SK-N-SH (cell line): ENCODE data around the gene TAF1A. TPM values are rescaled to one million over a fixed set of nuclear protein-coding genes. Genes with fewer than 3 reads are reported as not detected.
A peak's percentile ranks its signal among the peaks of the same experiment; 100 is the strongest.

ENCODE experiments used
- CTCF ChIA-PET: fragments of 300-600, 350-600 bp; formaldehyde crosslinking; extraction: SDS; loops from one replicate; lab custom pipeline; 2021; lab: Yijun Ruan, JAX
- POLR2A ChIA-PET: fragments of 350-600 bp; sonication (Branson Sonifier 250); formaldehyde crosslinking; extraction: SDS; loops from one replicate; lab custom pipeline; 2020; ENCODE audit warnings: antibody characterized with exemption, inconsistent platforms; lab: Yijun Ruan, JAX
- DNase-seq: peaks from one replicate; pipeline ENCODE4 v3.0.0; 2012
- H2AFZ ChIP-seq: fragments of 200-600 bp; sonication (generic); 2 replicates; pipeline ENCODE4 v1.8.1; 2016; ENCODE audit warnings: antibody characterized with exemption, mild to moderate bottlenecking, low read depth
- H3F3A ChIP-seq: fragments of 200-600 bp; sonication (generic); replicated peaks from 2 replicates; pipeline ENCODE3; 2016; ENCODE audit warnings: antibody characterized with exemption, mild to moderate bottlenecking; ENCODE audit not compliant: insufficient read depth
- H3K27ac ChIP-seq, 2 experiments: fragments of 200-500 bp in 1 of 2; fragments of 200-600 bp in 1 of 2; sonication (Bioruptor generic) in 1 of 2; sonication (generic), shearing (Covaris generic) in 1 of 2; 2 replicates each; pipeline versions ENCODE4 v1.5.1 to v1.6.1; 2014 to 2016; ENCODE audit warnings: low read depth in 2 of 2, inconsistent platforms in 1 of 2, low read length in 1 of 2, mild to moderate bottlenecking in 1 of 2, mixed read lengths in 1 of 2
- H3K27me3 ChIP-seq: fragments of 200-600 bp; sonication (generic), shearing (Covaris generic); 2 replicates; pipeline ENCODE4 v1.6.1; 2016; ENCODE audit warnings: mixed run types; ENCODE audit not compliant: insufficient read depth
- H3K36me3 ChIP-seq, 2 experiments: fragments of 200-500 bp in 1 of 2; fragments of 200-600 bp in 1 of 2; sonication (Bioruptor generic) in 1 of 2; sonication (generic) in 1 of 2; replicated peaks in 1 of 2; 2 replicates each; pipeline versions ENCODE3 to v1.5.1; 2014 to 2016; ENCODE audit warnings: low read length in 1 of 2, mild to moderate bottlenecking in 1 of 2; ENCODE audit not compliant: insufficient read depth in 2 of 2, control insufficient read depth in 1 of 2
- H3K4me1 ChIP-seq, 2 experiments: fragments of 200-500 bp in 1 of 2; fragments of 200-600 bp in 1 of 2; sonication (Bioruptor generic) in 1 of 2; sonication (generic), shearing (Covaris generic) in 1 of 2; 2 replicates each; pipeline versions ENCODE4 v1.5.1 to v1.6.1; 2014 to 2016; ENCODE audit warnings: low read depth in 1 of 2, low read length in 1 of 2, mixed run types in 1 of 2; ENCODE audit not compliant: insufficient read depth in 2 of 2, control insufficient read depth in 1 of 2
- H3K4me2 ChIP-seq: fragments of 200-600 bp; sonication (generic), shearing (Covaris generic); 2 replicates; pipeline ENCODE4 v1.6.1; 2017; ENCODE audit warnings: mixed run types
- H3K4me3 ChIP-seq, 2 experiments: fragments of 200-500 bp in 1 of 2; fragments of 200-600 bp in 1 of 2; sonication (Bioruptor generic) in 1 of 2; sonication (generic), shearing (Covaris generic) in 1 of 2; 2 replicates each; pipeline versions ENCODE4 v1.5.1 to v1.8.1; 2014 to 2016; ENCODE audit warnings: low read depth in 2 of 2, inconsistent platforms in 1 of 2, low read length in 1 of 2, mild to moderate bottlenecking in 1 of 2, mixed read lengths in 1 of 2, moderate library complexity in 1 of 2
- H3K79me2 ChIP-seq: fragments of 200-600 bp; sonication (generic); 2 replicates; pipeline ENCODE4 v1.8.1; 2017; ENCODE audit warnings: mild to moderate bottlenecking; ENCODE audit not compliant: insufficient read depth
- H3K9ac ChIP-seq: fragments of 200-600 bp; sonication (generic); 2 replicates; pipeline ENCODE4 v1.6.1; 2017; ENCODE audit warnings: mixed run types
- H3K9me2 ChIP-seq: fragments of 200-600 bp; sonication (generic); 2 replicates; pipeline ENCODE4 v1.6.1; 2017; ENCODE audit warnings: mixed run types
- H3K9me3 ChIP-seq: fragments of 200-600 bp; sonication (generic); 2 replicates; pipeline ENCODE4 v1.6.1; 2017; ENCODE audit warnings: mixed run types, mild to moderate bottlenecking, moderate library complexity
- H4K20me1 ChIP-seq: fragments of 200-600 bp; sonication (generic); 2 replicates; pipeline ENCODE4 v1.6.1; 2017; ENCODE audit warnings: mild to moderate bottlenecking, mixed run types; ENCODE audit not compliant: insufficient read depth
- EP300 ChIP-seq, 2 experiments: IDR thresholded peaks; 2 replicates each; pipeline versions ENCODE4 v1.4.0 to v1.6.1; 2012; ENCODE audit warnings: borderline replicate concordance in 1 of 2, low read depth in 1 of 2, low read length in 1 of 2
- FOSL2 ChIP-seq: IDR thresholded peaks from 2 replicates; pipeline ENCODE4 v1.4.0; 2012; ENCODE audit warnings: low read depth, mild to moderate bottlenecking, moderate library complexity, borderline replicate concordance
- FOXJ3 ChIP-seq: sonication (generic); formaldehyde crosslinking; IDR thresholded peaks from 2 replicates; pipeline ENCODE4 v1.5.1; 2020; ENCODE audit warnings: mild to moderate bottlenecking, missing genetic modification reagents
- FOXM1 ChIP-seq: IDR thresholded peaks from 2 replicates; pipeline ENCODE4 v1.4.0; 2012; ENCODE audit warnings: low read depth, mild to moderate bottlenecking
- GATA2 ChIP-seq: sonication (generic); formaldehyde crosslinking; IDR thresholded peaks from 2 replicates; pipeline ENCODE4 v1.5.0; 2020; ENCODE audit warnings: mild to moderate bottlenecking, missing genetic modification reagents
- IRF3 ChIP-seq: fragments of 150-350 bp; IDR thresholded peaks from 2 replicates; pipeline ENCODE4 v1.6.1; 2016; ENCODE audit warnings: mild to moderate bottlenecking, low read depth, low read length
- MXI1 ChIP-seq: IDR thresholded peaks from 2 replicates; pipeline ENCODE4 v1.6.1; 2012; ENCODE audit warnings: mild to moderate bottlenecking, low read depth, low read length, improper control_type of control experiment
- NRF1 ChIP-seq: IDR thresholded peaks from 2 replicates; pipeline ENCODE4 v1.6.1; 2012; ENCODE audit warnings: low read depth, mild to moderate bottlenecking, low read length
- TAF1 ChIP-seq: IDR thresholded peaks from 2 replicates; pipeline ENCODE4 v1.6.1; 2012; ENCODE audit warnings: low read depth, mild to moderate bottlenecking, low read length, moderate library complexity, borderline replicate concordance
- TCF12 ChIP-seq: IDR thresholded peaks from 2 replicates; pipeline ENCODE4 v1.4.0; 2012
- TEAD4 ChIP-seq: IDR thresholded peaks from 2 replicates; pipeline ENCODE4 v1.4.0; 2012; ENCODE audit warnings: mild to moderate bottlenecking, borderline replicate concordance; ENCODE audit not compliant: insufficient read depth
- WGBS: methylation state at CpG from one replicate; pipeline ENCODE4 v1.1.6; 2017; ENCODE audit warnings: low lambda C conversion rate; 5-methylcytosine and 5-hydroxymethylcytosine counted together
- polyA plus RNA-seq, 3 experiments: library from polyadenylated mRNA; depleted of rRNA; stranded (reverse); fragments of >200 nt; gene quantifications; 2 replicates each; pipeline ENCODE4 v1.2.3, GENCODE V29; 2012
- TF ChIP-seq, protein P1 (sequence below): IDR thresholded peaks from 2 replicates; pipeline ENCODE4 v1.4.0; 2012; ENCODE audit warnings: low read depth
- TF ChIP-seq, protein P2 (sequence below): IDR thresholded peaks from 2 replicates; pipeline ENCODE4; 2012

Gene TAF1A
- polyA plus RNA-seq, 1 of the 3 experiments (the other 2 are of a cell fraction), result 4.6 TPM

GRCh38 chr1:222546548-222547259 is 43.0 kb downstream of the TAF1A start:
- H3K27ac ChIP-seq, result peak overlapping the region; percentile 30 to 36; a peak in 3 of 4 replicates
- no peaks in the 10 kb centered on the region for H4K20me1 ChIP-seq
- no peaks in the 10 kb centered on the region for H3K9me3 ChIP-seq
- peak overlapping the region; percentile 27 for H2AFZ ChIP-seq
- 24% methylated on average over 6 of the region's 7 CpGs for WGBS
- peak overlapping the region in 1 of 2 experiments; percentile 16; a peak in 1 of 4 replicates for H3K4me3 ChIP-seq
- H3K4me1 ChIP-seq, result peaks cover 0 to 19% of the 10 kb centered on the region in 2 experiments; a peak in 1 of 4 replicates
- H3K36me3 ChIP-seq, result no peaks in the 10 kb centered on the region
- H3K27me3 ChIP-seq, result no peaks in the 10 kb centered on the region
- no peaks in the 10 kb centered on the region for H3F3A ChIP-seq
- H3K4me2 ChIP-seq, result peak overlapping the region; percentile 66
- CTCF ChIA-PET, result interaction anchor here (1.3 to 2.2 kb wide), 5 partner anchors 10 to 92 kb away, joined by 4 to 10 read pairs (median 6); no protein-coding TSS in a partner anchor
- no peaks in the 10 kb centered on the region for H3K9me2 ChIP-seq
- no peaks in the 10 kb centered on the region for H3K79me2 ChIP-seq
- TF ChIP-seq, protein P1, sequence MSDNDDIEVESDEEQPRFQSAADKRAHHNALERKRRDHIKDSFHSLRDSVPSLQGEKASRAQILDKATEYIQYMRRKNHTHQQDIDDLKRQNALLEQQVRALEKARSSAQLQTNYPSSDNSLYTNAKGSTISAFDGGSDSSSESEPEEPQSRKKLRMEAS, result peak; percentile 54
- no peak for TF ChIP-seq TAF1
- TF ChIP-seq IRF3, result no peak
- TF ChIP-seq TCF12, result peak; percentile 41
- peak in 1 of 2 experiments; percentile 5; a peak in 1 of 4 replicates for TF ChIP-seq EP300 (IDR thresholded peaks at IDR 0.05; ENCODE audit: borderline replicate concordance in 1 of 2, low read depth in 1 of 2, low read length in 1 of 2)
- TF ChIP-seq FOSL2, result peak; percentile 31; the same call in 1 of the 2 replicates
- TF ChIP-seq MXI1, result 0 out of 2 replicates have a peak, but pooled peaks have one; percentile 7
- TF ChIP-seq, protein P2, sequence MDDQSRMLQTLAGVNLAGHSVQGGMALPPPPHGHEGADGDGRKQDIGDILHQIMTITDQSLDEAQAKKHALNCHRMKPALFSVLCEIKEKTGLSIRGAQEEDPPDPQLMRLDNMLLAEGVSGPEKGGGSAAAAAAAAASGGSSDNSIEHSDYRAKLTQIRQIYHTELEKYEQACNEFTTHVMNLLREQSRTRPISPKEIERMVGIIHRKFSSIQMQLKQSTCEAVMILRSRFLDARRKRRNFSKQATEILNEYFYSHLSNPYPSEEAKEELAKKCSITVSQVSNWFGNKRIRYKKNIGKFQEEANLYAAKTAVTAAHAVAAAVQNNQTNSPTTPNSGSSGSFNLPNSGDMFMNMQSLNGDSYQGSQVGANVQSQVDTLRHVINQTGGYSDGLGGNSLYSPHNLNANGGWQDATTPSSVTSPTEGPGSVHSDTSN, result peak; percentile 17; the same call in 1 of the 2 replicates
- POLR2A ChIA-PET, result interaction anchor here (0.6 to 1.4 kb wide), 5 partner anchors 13 to 262 kb away, joined by 3 to 4 read pairs (median 4); partner anchors contain the start of gene TAF1A
- DNase-seq, result peak; percentile 66
- no peak overlapping the region for H3K9ac ChIP-seq

DNA sequence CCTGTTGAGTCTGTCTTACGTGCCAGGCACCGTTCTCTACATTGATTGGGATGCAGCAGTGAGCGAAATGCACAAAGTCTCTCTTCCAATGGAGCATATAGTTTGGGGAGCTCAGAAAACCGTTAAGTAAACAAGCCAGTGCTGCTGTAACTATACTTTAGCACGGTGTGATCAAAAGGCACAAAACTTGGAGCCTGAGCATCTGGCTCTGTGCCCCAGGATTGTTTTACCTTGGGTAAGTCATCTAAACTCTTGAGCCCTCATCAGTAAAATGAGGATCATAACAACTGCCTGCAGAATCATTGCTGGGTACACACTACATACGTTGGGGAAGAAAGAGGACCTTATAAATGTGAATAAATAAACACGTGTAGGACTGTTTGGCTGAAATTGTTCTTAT is 43.6 kb downstream of the TAF1A start:
- Histone ChIP-seq H3K9me2 (no peaks in the 10 kb centered on the region), H4K20me1 (no peaks in the 10 kb centered on the region), H3K36me3 (no peaks in the 10 kb centered on the region), H3K27me3 (no peaks in the 10 kb centered on the region), H3F3A (no peaks in the 10 kb centered on the region), H3K4me2 (peak overlapping the region; percentile 66; the same call in 1 of the 2 replicates), H3K9me3 (no peaks in the 10 kb centered on the region), H3K9ac (no peak overlapping the region), H3K4me3 (no peak overlapping the region), H3K79me2 (no peaks in the 10 kb centered on the region), H3K27ac (peak overlapping the region in 1 of 2 experiments; percentile 36; a peak in 2 of 4 replicates), H3K4me1 (peaks cover 0 to 19% of the 10 kb centered on the region in 2 experiments; a peak in 1 of 4 replicates), H2AFZ (0 out of 2 replicates have a peak overlapping the region, but pooled peaks have one; percentile 27)
- ChIA-PET CTCF (interaction anchor here (1.3 to 2.2 kb wide), 4 partner anchors 11 to 80 kb away, joined by 4 to 10 read pairs (median 8); no protein-coding TSS in a partner anchor), POLR2A (interaction anchor here (0.7 to 1.4 kb wide), 4 partner anchors 14 to 81 kb away, joined by 3 to 4 read pairs (median 4); partner anchors contain the start of gene TAF1A)
- TF ChIP-seq, protein P2, result no peak
- TF ChIP-seq MXI1 (0 out of 2 replicates have a peak, but pooled peaks have one; percentile 2), FOXM1 (no peak), TEAD4 (no peak), GATA2 (CRISPR knock-in tag) (no peak), FOXJ3 (CRISPR knock-in tag) (no peak), NRF1 (no peak)
- no peak for DNase-seq
- WGBS, result 80% methylated on average over 7 of the region's 7 CpGs
